ENCODE measurements around the gene MELTF. TPM values are rescaled to one million over a fixed set of nuclear protein-coding genes. Genes with fewer than 3 reads are reported as not detected.

Gene MELTF
- polyA plus RNA-seq, 1 donor = 5.7 TPM

GRCh38 chr3:196969134-196969659 lies 60.4 kb downstream of the MELTF start:
- DNase-seq (ENCODE audit: low read depth) = no peak

DNA sequence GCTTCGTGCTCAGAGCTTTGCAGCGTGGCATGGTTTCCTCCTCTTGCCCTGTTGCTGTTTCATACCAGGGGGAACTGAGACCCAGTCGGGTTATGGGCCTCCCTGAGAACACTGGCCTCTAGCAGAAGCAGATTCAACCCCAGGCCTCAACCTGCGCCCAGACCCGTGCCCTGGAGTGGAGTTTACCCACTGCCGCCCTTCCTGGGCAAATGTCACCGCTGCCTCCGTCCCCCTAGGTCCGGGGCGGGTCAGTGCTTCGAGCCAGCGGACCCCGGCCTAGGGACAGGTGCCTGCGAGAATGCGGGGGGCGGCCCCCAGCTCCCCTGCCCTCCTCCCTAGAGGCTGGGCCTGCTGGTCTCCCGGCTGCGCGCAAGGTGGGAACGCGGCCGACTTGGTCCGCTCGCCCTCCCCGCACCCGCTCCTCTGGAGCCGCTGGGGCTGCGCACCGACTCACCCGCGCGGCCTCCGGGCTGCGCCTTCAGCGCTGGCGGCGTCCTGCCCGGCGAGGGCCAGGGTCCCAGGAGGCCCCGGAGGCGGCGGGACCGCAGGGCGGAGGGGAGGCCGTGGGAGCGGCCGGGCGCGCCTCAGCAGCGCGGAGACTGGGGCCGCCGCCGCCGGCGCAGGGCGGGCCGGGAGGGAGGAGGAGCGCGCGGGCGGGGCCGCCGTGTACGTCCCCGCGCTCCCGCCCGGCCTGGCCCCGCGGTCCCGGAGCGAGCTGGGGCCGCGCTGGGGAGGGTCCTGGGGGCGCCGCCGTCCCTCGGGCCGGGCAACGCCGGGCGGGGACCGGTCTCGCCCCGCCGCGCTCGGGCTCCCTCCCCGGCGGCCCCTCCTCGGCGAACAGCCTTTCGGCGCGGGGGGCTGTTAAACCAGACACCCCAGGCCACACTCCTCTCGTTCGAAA lies 61.1 kb downstream of the MELTF start, which contains the start of gene PIGZ:
TSS of gene PIGZ (minus strand) at position 601 of the 901 bp plus-strand sequence. CDS start 16,802 bp downstream, outside the sequence.
- no peak for DNase-seq (ENCODE audit: low read depth)

DNA sequence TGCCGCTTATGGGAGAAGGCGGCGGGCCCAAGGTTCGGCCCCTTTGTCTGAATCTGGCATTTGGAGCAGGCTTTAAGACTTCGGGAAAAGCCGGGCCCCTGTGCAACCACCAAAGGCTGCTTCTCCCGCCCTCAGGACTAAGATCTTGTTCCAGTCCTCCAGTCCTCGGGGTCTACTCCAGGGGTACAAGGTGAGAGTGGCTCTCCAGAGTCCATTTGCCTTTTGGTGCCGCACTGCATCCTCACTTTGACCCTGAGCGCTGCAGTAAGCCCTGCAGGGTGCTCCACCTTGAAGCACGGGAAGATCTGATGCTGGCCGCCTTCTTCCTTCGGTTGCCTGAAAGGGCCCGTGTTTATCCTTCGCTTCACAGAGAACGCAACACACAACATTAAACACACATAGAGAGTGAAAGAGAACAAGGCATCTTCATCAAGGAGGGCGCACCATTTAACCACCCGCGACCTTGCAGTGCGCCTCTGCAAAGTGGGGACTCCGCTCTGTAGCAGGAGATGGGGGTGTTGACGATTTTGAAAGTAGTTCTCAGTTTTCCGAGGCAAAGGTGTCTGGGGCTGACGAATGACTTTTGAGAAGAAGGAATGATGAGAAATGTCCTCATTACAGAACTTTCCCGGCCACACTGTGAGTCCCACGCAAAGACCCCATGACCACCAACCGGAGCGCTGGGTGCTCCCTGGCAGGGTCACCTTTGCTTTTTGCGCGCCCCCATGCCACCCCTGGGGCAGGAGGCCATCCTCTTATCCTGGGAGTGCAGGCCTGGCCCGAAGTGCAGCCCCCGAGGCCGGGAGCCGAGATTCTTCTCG lies 62.0 kb downstream of the MELTF start:
- DNase-seq (ENCODE audit: low read depth) = no peak

GRCh38 chr3:196966526-196967401 lies 62.9 kb downstream of the MELTF start:
- no peak for DNase-seq (ENCODE audit: low read depth)

- no peak for DNase-seq (ENCODE audit: low read depth)
Measured at GRCh38 chr3:196965804-196966173, 63.8 kb downstream of the MELTF start.

DNA sequence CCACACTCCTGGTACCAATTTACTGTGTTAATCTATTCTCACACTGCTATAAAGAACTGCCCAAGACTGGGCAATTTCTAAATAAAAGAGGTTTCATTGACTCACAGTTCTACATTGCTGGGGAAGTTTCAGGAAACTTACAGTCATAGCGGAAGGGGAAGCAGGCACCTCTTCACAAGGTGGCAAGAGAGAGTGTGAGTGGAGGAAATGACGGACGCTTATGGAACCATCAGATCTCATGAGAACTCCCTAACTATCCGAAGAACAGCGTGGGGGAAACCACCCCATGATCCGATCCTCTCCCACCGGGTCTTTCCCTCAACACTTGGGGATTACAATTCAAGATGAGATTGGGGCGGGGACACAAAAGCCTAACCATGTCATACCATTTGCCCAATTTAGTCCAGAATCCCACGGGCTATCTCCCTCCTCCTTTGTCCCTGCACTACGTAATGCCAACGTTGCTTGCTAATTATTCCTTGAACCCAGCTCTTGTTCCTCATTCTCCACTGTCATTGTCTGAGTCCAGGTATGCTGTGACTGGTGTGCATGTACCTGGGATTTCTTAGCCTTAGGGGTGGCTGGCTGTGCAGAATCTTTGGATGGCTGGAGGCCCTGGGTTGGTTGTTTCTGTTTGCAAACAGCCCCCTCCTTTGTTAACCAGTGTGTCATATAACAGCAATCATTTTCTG lies 64.4 kb downstream of the MELTF start:
- no peak for DNase-seq (ENCODE audit: low read depth)

DNA sequence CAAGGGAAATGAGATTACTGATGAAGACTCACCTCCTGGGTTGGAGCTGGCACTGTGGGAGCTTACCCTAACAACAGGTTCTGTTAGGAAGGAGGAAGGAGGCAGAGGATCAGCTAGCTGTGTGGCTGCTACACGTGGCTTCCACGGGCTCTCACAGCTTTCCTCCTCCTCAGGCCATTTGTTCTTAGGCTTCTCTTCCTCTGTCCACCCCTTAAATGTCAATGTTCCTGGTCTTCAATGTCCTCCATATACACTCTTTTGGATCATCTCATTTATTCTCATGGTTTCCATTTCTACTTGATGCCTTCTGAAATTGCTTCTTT lies 66.0 kb downstream of the MELTF start:
- DNase-seq (ENCODE audit: low read depth) = no peak

DNA sequence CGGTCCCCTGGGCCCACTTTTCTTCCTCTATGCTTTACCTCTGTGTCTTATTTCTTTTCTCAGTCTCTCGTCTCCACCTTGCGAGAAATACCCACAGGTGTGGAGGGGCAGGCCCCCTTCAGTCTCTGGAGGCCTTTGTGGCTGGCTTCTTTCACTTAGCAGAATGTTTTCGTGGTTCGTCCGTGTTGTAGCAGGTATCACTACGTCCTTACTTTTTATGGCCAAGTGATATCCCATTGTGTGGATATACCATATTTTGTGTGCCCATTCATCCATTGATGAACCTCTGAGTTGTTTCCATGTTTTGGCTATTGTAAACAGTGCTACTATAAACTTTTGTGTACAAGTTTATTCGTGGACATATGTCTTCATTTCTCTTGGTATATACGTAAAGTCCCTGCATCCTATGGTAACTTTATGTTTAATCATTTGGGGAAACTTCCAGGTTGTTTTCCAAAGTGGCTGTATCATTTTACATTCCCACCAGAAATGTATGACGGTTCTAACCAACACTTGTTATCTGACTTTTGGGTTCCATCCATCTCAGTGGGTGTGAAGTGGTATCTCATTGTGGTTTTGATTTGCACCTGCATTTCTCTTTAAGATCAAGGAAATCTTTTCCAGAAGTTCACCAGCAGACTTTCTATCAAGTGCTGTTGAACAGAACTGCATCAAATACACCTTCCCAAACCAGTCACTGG lies 66.5 kb downstream of the MELTF start:
- DNase-seq (ENCODE audit: low read depth) = no peak

GRCh38 chr3:196962108-196962929 lies 67.3 kb downstream of the MELTF start:
- no peak for DNase-seq (ENCODE audit: low read depth)

DNA sequence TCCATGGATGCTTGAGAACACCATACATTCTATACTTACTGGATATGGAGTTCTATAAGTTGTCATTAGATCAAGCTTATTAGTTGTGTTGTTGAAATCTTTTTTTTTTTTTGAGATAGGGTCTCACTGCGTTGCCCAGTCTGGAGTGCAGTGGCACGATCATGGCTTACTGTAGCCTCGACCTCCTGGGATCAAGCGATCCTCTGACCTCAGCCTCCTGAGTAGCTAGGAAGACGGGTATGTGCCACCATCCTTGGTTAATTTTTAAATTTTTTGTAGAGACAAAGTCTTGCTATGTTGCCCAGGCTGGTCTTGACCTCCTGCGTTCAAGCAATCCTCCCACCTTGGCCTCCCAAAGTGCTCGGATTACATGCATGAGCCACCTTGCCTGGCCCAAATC lies 74.8 kb downstream of the MELTF start:
- no peak for DNase-seq (ENCODE audit: low read depth)

Other genes starting within 250 kb of the MELTF start
- gene SENP5, start 161.9 kb downstream of the MELTF start, polyA plus RNA-seq (ENCODE audit: insufficient read length) = 20.9 TPM
- 73.0 TPM for gene NCBP2, start 87.3 kb downstream of the MELTF start, polyA plus RNA-seq (ENCODE audit: insufficient read length)
- 1.7 TPM for gene PIGZ, start 61.0 kb downstream of the MELTF start, polyA plus RNA-seq (ENCODE audit: insufficient read length)

Data from forelimb muscle (tissue), 1 donor.